ENCODE data around the gene FAF1. TPM values are rescaled to one million over a fixed set of nuclear protein-coding genes. Genes with fewer than 3 reads are reported as not detected.

The FAF1 gene
- total RNA-seq, 2 donors from 2014 or later, result 60.3 to 66.7 TPM

GRCh38 chr1:50603274-50604271 is 356.5 kb downstream of the FAF1 start:
- H3K4me3 ChIP-seq, result no peak overlapping the region
- no peak overlapping the region for H3K9ac ChIP-seq (ENCODE audit: low read depth in 2 of 2, low read length in 2 of 2)
- no peaks in the 10 kb centered on the region for H3K9me3 ChIP-seq
- no peaks in the 10 kb centered on the region for H3K27me3 ChIP-seq
- no peak overlapping the region for H3K27ac ChIP-seq
- intact Hi-C loops (cut with DNase I), result no loop called here
- TF ChIP-seq CTCF (IDR thresholded peaks at IDR 0.05), result no peak
- no peaks in the 10 kb centered on the region for H3K4me1 ChIP-seq
- no peak for DNase-seq
- no peaks in the 10 kb centered on the region for H3K36me3 ChIP-seq

- Histone ChIP-seq H3K4me3 (no peak overlapping the region), H3K9me3 (no peaks in the 10 kb centered on the region), H3K9ac (ENCODE audit: low read depth in 2 of 2, low read length in 2 of 2) (no peak overlapping the region), H3K27me3 (no peaks in the 10 kb centered on the region), H3K4me1 (no peaks in the 10 kb centered on the region), H3K36me3 (no peaks in the 10 kb centered on the region), H3K27ac (no peak overlapping the region)
- DNase-seq, result no peak
- no peak for TF ChIP-seq CTCF (IDR thresholded peaks at IDR 0.05)
- intact Hi-C loops (cut with DNase I), result no loop called here
Observed at GRCh38 chr1:50599546-50599945, 360.5 kb downstream of the FAF1 start.

- Histone ChIP-seq H3K27me3 (no peaks in the 10 kb centered on the region), H3K9me3 (no peaks in the 10 kb centered on the region), H3K9ac (ENCODE audit: low read depth in 2 of 2, low read length in 2 of 2) (no peak overlapping the region), H3K4me1 (no peaks in the 10 kb centered on the region), H3K27ac (no peak overlapping the region), H3K36me3 (no peaks in the 10 kb centered on the region), H3K4me3 (no peak overlapping the region)
- intact Hi-C loops (cut with DNase I), result no loop called here
- TF ChIP-seq CTCF (IDR thresholded peaks at IDR 0.05), result no peak
- no peak for DNase-seq
Observed at GRCh38 chr1:50595874-50596273, 364.2 kb downstream of the FAF1 start.

- no peak overlapping the region for H3K9ac ChIP-seq (ENCODE audit: low read depth in 2 of 2, low read length in 2 of 2)
- no peaks in the 10 kb centered on the region for H3K27me3 ChIP-seq
- H3K36me3 ChIP-seq, result no peaks in the 10 kb centered on the region
- H3K4me1 ChIP-seq, result no peaks in the 10 kb centered on the region
- H3K4me3 ChIP-seq, result no peak overlapping the region
- H3K9me3 ChIP-seq, result no peaks in the 10 kb centered on the region
- H3K27ac ChIP-seq, result no peak overlapping the region
- intact Hi-C loops (cut with DNase I), result no loop called here
- no peak for TF ChIP-seq CTCF (IDR thresholded peaks at IDR 0.05)
- DNase-seq, result no peak
Observed at GRCh38 chr1:50593515-50593914, 366.6 kb downstream of the FAF1 start.

GRCh38 chr1:50591598-50591997 is 368.5 kb downstream of the FAF1 start:
- no peak for TF ChIP-seq CTCF (IDR thresholded peaks at IDR 0.05)

More at GRCh38 chr1:50591598-50591997, 368.5 kb downstream of the FAF1 start:
- Histone ChIP-seq H3K27me3 (no peaks in the 10 kb centered on the region), H3K9me3 (no peaks in the 10 kb centered on the region), H3K9ac (ENCODE audit: low read depth in 2 of 2, low read length in 2 of 2) (no peak overlapping the region), H3K27ac (no peak overlapping the region), H3K4me3 (no peak overlapping the region), H3K36me3 (no peaks in the 10 kb centered on the region), H3K4me1 (no peaks in the 10 kb centered on the region)
- intact Hi-C loops (cut with DNase I), result no loop called here
- DNase-seq, result no peak
